Muscle of arm (tissue), 12 donors: ENCODE measurements around the gene ERC1. TPM values are rescaled to one million over a fixed set of nuclear protein-coding genes. Genes with fewer than 3 reads are reported as not detected.
"Not testable (repeated sequence)": the region's sequence is repeated elsewhere in the genome, so short reads cannot be mapped to it uniquely, and the experiment has no call there.

Source experiments
- DNase-seq: peaks from one replicate; pipeline ENCODE4 v3.0.0-alpha.2; 2013
- polyA plus RNA-seq, 12 donors: library from polyadenylated mRNA; unstranded; fragments of 120-200 nt; gene quantifications; one replicate each; pipeline ENCODE4 v1.2.1, GENCODE V29; 2013; ENCODE audit not compliant: insufficient read length in 12 of 12

Gene ERC1
- polyA plus RNA-seq, 12 donors: 23.3 to 33.2 (median 25.5) TPM; not detected in 1

DNA sequence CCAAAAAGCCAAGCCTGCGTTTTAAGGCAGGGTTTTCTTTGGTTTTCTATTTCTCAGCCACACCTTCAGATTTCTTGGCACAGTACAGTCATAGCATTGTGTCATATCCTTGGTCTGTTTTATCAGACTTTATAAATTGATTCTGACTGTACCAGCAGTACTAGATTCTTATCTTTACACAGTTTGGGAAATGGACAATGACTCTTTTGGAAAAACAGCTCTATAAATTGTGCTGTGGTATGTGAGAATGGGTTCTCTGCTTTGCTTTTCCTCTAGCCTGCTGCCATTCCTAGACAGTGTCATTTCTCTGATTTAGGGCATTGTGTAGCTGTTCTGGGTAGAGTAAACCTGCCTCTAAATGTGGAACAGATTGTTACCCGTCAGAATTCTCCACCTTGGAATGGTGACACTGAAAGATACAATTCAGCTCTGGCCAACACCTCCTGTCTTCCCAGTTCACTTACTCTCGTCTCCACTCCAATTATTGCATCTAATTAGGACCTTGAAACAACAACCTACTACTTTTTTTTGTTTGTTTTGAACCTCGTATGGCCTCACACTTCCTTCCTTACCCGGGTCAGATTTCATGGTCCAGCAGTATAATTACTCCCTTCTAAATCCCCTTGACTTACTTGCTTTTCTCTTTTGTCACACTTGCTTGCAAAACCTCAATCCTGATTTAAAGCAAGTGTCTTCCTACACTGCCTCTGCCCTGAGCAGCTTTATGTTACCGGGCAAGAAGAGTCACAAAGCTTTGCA, 226.3 kb downstream of the ERC1 start:
- DNase-seq: no peak

DNA sequence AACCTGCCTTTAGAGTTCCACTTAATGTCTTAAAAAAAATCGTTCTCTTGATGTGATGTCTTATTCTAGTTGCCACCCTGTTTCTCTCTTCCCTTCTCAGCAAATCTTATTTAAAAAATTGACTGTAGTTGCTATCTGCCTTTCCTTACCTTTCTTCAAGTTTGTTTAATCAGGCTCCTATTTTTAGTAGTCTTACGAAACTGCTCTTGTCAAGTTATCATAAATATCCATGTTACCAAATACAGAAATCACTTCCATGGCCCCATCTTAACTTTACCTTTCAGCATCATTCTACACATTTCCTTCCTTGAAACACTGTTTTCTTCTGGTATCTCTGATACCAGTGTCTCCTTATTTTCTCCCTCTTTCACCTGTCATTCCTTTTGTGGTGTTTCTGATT, 227.3 kb downstream of the ERC1 start:
- no peak for DNase-seq

DNA sequence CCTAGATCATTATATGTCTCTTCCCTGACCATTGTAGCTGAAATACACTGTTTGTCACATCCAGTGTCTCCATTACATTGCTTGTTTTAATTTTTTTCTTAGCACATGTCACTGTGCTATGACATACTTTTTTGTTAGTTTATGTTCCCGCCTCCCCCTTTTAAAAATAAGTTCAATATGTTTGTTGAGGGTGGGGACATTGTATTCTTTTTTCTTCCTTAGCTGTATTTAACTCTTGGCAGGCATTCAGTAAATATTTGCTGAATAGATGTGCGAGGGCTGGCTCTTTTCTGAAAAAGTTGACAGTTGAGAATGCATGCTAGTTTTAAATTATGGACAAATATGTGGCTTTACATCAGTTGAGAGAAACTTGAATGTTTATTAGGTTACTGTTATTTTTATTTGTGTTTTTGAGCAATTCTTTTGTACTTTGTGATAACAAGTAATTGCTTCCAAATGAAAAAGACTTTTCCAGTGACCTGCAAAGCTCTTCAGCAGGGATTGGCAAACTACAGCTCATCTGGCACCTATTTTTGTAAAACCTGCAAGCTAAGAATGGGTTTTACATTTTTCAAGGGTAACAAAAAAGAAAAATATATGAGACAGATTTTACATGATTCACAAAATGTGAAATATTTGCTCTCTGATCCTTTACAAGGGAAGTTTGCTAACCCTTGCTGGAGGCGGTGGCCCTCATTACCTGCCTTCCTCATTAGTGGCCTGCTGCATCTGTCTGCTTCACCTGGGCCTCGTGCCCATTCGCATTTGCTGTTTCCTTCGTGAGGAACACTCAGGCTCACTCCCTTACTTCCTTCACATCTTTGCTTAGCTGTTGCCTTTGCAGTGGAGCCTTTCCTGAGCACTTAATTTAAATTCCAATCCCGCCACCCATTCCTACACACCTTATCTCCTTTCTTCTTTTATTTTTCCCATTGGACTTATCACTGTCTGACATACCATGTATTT, 229.4 kb downstream of the ERC1 start:
- no peak for DNase-seq

DNA sequence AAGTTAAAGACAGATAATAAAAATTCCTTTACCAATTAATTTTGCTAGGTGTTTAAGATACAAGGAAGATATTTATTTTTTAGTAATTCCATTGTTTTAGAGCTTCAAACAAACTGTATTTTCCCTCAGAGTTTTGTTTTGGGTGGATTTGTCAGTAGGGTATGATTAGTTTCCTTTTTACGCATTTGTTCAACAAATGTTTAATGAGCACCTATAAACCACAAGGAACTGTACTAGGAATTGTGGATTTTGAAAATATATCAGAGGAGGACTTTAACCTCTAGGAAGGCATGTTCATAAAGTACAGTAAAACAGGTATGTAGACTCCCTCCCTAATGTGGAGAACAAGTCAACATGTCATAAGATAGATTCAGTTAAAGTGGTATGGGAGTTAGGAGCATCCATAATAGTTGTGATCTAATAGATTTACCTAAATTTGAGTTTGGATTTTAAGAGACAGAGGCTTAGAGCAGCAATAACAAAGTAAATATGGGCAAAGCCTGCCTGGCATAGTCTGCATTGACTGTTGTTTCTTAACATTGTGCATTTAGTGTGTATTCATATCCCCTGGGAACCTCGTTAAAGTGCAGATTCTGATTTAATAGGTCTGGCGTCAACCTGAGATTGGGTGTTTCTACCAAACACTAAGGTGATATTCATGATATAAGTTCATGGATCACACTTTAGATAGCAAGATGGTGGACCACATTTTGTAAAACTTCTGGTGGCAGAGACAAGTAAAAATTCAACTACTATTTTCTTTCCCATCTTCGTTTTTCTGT, 232.0 kb downstream of the ERC1 start:
- DNase-seq: no peak

DNA sequence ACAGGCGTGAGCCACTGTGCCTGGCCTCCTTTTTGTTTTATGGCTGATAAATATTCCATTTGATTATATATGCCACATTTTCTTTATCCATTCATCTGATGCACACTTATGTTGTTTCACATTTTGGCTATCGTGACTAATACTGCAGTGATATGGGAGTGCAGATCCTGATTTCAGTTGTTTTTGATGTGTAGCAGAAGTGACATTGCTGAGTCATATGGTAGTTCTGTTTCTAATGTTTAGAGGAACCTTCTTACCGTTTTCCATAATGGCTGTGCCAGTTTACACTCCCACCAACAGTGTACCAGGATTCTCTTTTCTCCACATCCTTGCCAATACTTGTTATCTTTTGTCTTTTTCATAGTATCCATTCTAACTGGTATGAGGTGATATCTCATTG, 235.9 kb downstream of the ERC1 start:
- DNase-seq: no peak

DNA sequence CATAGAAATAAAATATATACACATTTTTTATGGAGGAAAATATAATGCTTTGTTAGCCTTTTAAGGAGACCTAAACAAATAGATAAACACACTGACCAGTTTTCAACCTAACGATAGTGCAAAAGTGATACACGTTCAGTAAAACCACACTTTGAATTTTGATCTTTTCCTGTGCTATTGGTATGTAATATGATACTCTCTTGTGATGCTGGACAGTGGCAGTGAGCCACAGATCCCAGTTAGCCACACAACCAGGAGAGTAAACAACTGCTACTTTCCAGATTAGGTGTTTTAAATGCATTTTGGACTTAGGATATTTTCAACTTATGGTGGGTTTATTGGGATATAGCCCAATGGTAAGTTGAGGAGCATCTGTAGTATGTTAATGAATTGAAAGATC, 243.1 kb downstream of the ERC1 start:
- DNase-seq: no peak

DNA sequence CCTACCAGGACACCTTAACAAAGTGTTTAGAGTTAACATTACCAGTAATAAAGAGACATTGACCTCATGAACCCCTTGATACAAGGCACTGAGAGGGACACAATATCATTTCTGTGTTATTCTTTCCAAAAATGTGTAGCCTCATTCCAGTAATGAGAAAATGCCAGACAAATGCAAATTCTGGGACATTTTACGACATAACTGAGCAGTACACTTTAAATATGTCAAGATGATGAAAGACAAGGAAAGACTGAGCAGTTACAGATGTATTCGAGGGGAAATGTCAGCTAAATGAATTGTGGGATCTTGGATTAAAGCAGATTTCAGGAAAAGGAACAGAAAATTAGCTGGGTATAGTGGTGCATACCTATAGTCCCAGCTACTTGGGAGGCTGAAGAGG, 255.6 kb downstream of the ERC1 start:
- DNase-seq: no peak

DNA sequence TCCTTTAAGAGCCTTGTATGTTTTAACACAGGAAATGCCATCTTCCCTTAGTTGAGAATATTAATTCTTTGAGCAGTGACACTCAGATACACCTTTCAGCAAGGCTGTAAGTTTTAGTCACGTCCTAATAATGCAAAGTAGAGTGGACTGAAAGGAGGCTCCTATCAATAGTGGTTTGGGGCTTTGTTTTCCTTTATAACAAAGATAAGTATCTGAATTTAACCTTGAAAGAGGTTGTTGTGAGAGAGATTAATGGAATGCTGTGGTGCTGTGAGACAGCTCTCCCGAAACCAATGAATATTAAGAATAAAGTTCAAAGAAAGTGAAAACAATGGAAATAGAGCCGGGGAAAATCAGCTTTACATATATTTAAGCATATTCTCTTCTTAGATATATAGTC, 259.6 kb downstream of the ERC1 start:
- no peak for DNase-seq

DNA sequence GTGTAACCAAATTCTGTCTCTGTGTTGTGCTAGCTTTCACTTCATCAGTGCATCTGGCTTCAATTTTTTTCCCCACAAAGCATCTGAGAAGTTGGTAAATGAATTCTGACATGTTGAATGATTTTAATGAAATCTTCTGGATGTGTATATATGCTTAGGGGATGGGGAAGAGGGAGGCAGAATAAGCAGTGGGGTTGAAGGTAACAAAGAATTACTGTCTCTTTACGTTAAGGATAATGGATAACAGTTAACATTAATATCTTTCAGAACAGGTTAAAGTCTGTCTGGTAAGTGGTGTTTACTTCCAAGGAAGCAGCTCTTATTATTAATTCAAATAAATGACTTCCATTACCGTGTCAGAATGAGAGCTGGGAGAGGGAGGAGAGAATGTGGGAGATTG, 261.7 kb downstream of the ERC1 start:
- no peak for DNase-seq

DNA sequence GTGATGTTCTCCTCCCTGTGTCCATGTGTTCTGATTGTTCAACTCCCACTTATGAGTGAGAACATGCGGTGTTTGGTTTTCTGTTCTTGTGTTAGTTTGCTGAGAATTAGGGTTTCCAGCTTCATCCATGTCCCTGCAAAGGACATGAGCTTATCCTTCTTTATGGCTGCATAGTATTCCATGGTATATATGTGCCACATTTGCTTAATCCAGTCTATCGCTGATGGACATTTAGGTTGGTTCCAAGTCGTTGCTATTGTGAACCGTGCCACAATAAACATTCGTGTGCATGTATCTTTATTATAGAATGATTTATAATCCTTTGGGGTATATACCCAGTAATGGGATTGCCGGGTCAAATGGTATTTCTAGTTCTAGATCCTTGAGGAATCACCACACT, 264.1 kb downstream of the ERC1 start:
- DNase-seq: not testable (repeated sequence)

DNA sequence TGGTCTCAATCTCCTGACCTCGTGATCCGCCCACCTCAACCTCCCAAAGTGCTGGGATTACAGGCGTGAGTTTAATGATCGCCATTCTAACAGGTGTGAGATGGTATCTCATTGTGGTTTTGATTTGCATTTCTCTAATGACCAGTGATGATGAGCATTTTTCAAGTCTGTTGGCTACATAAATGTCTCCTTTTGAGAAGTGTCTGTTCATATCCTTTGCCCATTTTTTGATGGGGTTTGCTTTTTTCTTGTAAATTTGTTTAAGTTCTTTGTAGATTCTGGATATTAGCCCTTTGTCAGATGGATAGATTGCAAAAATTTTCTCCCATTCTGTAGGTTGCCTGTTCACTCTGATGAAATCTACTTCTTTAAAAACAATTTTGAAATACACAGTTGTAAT, 264.8 kb downstream of the ERC1 start:
- not testable (repeated sequence) for DNase-seq

DNA sequence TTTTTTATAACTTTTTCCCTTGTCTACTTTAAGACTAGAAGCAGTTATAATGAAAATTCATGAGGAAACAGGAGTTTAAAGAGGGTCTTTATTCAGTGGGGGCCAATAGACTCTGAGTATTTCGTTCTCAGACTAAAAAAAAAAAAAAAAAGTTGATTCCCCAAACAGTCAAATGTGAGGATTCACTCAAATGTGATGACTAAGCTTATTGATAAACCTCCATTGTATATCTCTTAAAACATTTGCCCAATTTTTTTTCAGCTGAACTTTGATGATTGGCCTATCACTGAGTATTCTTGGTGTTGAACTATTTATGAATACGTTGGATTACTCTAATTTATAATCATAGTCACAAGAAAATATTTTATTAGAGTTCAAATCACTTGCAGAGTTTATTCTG, 265.3 kb downstream of the ERC1 start:
- DNase-seq: no peak

DNA sequence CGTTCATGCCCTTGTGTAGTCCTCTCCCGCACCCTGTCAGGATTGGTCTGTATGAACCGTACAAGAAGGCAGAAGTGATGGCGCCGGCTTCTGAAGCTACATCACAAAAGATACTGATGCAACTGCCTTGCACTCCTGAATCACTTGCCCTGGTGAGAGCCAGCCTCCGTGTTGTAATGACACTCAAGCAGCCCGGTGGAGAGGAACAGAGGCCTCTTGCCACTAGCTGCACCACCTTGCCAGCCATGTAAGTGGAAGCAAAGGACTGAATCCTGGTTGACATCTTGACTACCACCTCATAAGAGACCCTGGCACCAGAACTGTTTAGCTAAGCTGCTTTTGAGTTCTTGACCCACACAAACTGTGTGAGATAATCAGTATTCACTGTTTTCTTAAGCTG, 266.0 kb downstream of the ERC1 start:
- DNase-seq: no peak

DNA sequence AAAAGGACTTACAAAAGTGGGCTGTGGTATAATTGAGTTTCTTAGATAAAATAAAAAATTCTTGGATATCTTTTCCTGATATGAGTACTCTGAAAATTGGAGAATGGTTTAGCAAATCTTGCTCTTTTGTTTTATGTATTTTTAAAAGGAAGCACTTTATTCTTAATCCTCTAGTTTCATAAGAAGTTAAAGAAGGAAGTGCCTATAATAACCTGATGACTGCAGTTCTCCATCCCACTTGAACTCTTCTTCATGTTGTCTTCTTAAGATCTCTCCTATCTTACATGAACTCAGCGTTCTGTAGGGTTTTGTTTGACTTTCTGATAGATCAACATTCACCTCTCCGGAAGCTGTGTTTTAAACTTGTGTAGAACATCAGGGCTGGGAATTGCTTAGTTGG, 271.0 kb downstream of the ERC1 start:
- no peak for DNase-seq

DNA sequence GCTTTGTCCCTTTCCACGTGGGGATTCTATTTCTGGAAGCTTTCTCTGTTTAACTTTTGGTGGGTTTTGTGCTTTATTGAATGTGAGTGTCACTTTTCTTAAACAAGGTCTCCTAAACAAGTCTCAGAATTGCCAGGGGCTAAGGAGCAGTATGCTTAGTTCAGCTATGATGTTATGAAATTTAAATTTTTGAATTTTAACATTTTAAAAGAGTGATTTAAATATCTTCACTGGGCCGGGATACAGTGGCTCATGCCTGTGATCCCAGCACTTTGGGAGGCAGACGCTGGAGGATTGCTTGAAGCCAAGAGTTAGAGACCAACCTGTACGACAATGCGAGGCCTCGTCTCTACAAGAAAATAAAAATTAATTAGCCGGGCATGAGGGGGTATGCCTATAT, 276.2 kb downstream of the ERC1 start:
- DNase-seq: no peak

DNA sequence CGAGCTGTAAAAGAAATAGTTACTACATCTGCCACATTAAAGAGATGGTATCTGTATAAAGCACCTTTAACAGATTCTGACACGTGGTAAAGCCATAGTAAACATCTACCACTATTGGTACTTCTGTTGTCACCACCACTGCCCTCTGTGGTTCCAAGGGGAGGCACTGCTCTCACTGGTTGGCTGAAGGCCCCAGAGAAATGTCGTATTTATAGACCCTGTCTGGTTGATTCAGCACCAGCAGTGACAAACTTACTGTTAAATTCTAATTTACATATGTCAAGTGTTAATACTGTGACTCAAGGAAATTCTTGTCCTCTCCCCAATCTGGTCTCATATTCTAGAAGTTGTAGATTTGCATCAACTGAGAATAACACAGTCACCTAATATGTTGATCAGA, 281.1 kb downstream of the ERC1 start:
- DNase-seq: no peak

DNA sequence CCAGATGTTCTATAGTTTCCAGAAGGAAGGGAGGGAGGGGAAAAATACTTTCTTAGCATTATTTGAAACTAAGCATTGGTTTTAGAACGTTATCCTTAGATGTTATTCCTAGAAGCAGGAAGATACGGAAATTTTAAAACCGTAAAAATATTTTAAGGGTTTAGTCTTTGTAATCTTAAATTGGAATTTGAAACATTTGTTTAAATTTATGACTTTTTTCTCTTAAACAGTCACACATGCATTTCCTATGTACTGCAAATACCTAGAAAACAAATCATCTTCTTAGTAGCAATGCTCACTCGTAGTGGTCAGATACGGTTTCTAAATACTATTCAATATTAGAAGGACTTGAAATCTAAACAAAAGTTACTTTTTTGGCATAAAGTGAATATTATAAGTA, 282.0 kb downstream of the ERC1 start:
- no peak for DNase-seq

DNA sequence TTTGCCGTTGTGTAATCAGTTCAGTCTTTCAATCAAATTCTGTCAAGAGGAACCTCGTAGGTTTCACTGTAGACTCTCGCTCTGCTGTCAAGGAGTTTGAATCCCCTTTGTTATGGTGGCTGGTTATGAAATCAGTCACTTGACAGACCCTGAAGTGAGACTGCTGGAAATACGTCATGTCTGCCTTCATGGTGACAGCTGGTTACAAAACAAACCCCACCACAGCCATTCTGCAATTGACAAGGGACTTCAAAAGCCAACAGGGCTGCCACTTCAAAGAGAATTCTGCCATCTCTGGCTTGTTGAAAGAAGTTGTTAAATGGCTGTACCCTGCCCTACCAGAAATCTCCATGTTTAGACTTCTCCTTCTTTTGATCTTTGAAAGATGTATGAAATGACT, 286.9 kb downstream of the ERC1 start:
- DNase-seq: no peak

DNA sequence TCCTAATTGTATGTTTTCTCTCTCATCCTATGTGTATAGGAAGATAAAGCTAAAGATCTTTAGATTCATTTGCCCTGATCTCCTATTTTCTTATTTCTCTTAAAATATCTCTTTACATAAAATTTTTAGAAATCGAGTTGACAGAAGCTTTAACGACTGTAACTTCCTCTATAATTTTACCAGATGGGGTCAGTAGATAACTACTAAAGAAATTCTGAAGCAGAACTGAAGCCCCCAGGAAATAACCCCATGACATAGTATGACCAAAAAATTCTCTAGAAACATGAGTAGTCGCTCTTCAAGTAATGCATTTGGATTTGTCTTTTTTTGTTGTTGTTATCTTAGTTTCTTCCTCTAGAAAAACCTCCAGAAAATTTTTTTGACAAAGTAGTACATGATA, 288.0 kb downstream of the ERC1 start:
- DNase-seq: no peak

DNA sequence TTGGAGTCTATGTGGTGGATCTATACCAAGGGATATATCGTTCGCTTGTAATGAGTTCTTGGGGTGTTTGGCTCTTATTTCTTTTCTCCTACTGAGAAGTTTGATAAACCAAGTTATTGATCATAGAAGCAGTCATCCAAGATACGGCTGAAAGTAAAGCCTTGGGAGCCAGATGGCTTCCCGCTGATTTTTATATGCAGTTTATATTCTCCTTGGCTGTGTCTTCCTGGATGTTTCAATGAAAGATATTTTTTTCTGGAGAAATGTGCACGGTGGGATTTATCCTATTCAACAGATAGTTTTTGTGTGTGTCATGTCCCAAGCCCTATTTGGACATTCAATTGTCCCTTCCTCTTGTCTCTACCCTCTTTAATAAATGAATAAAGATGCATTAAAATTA, 289.0 kb downstream of the ERC1 start:
- DNase-seq: no peak

DNA sequence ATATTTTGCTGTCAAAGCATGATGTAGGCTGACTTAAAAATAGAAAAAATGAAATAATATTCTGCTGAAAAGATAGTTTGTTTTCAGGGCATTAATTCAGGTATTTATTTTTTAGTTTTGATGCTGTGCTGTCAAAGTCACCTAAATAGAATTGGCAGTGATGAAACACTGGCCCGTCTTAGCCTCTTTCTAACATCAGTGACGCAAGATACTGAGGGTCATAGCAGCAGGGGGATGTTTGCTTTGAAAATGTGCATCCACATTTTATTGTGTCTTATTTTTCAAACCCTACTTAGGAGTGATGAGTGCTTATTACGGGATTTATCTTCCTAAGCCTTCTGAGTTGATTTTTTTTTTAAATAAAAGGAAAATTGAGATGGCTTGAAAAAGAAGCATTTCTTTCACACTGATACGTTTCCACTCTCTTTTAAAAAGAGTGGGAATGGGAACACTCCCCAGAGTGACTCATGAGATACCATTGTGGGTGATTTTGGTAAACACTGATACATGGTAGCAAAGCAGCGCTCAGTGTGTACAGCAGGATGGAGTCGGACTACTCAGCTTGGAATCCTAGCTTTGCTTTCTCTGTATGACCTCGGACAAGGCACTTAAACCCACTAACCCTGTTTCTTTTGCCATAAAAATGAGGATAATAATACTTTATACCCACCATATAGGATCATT, 290.8 kb downstream of the ERC1 start:
- no peak for DNase-seq
